DMS153 treated with DMSO at 0.1 percent for 48 hours (cell line): ENCODE measurements around the gene BRMS1L.

ENCODE experiments used
- DNase-seq: peaks from one replicate; lab custom pipeline; 2025; ENCODE audit not compliant: unreplicated experiment; lab: John Stamatoyannopoulos, UW

BRMS1L gene

DNA sequence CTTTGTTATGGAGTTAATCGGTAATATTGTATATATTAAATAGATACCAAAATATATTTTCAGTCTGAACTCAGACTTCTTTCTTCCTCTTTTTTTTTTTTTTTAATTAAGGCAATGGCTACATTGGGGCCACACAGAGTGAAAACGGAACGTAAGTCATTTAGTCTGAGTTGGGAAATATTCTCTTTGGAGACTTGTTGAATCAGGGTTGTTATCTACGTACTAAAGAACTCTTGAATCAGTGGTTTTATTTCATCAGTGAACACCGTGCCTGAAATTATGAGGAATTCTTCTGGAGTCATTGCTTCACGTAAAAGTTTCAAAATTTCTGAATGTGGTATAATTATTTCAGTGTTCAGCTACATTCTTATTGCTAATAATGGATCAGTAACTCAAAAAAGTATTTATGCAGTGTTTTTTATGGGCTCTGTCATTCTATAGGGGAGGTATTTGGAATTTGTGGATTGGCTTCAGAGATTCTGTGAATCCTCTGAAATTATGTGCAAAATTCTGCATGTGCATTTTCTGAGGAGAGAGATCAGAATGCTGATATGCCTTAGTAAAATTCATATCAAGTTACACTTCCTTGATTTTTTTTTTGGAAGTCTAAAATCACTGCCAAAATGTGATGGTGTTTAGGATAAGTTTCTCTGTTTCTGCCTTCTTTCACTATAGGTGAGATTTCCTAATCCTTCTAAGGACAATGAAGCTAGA lies 39.6 kb downstream of the BRMS1L start:
- DNase-seq: no peak

DNA sequence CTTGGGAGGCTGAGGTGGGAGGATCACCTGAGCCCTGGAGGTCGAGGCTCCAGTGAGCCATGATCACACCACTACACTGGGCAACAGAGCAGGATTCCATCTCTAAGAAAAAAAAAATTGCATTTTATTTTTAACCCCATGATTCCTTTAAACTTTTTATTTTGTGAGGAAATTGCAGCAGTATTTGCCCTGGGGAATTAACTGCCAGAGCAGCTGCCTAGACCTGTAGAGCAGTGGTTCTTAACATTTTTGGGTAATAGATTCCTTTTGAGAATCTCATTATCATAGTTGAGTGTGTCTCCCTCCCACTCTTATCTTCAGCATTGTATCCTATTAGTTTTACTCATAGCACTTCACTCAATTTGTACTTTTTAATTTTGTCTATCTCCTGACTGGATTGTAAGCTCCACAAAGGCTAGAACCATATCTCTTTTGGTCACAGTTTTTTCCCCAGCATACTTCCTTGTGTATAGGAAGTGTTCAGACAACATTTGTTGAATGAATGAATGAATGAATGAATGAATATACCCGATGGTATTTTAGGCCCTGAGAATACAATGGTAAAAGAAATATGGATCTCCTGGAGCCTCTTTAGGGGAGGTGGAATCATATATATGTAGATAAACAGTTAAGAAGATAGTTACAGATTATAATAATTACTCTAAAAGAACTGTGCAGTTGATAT lies 40.6 kb downstream of the BRMS1L start:
- DNase-seq: no peak

DNA sequence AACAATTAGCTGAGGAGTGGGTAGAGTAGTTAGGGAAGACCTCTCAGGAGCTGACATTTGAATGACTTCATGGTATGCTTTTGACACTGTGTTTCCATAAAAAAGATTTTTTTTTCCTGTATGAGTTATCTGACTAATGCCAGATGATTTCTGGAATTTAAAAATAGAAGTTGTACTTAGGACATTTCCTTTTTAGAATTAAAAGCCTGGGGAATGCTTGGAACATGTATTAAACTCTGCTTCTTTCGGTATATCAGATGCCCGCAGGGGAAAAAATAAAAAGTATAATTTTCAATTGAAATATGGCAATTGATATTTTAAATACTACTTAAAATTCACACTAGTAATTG lies 41.1 kb downstream of the BRMS1L start:
- DNase-seq: no peak

DNA sequence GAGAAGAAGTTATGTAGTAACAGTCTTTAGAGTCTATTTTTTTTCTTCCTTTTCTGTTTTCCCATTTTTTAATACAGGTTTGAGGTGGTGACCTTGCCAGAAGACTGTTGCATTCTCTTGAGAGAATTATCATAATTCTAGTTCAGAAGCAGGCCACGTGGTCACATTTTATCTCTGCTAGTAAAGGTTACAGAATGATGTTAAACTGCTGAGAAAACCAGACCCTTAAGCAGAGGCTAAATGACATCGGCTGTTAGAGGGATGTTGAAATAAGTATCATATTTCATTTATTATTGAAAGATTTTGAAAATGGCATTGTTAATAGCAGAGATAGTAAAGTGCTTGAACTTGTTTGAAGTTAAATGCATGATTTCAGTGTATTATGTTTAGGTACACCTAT lies 49.2 kb downstream of the BRMS1L start:
- DNase-seq: no peak

DNA sequence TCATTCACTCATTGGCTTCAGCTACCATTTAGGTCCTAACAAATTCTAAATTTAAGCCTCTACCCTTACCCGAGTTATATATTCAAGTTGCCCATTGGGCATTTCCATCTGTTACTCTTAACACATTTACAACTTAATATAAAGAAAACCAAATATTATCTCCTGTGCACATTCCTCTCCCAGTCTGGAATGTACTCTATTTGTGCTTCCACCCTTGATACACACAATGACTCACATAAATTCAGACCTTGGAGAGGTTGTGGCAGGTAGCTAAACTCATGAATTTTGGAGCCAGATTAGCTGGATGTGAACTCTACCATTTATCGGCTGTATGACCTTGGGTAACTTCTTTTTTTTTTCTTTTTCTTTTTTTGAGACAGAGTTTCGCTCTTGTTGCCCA lies 51.1 kb downstream of the BRMS1L start:
- DNase-seq: no peak

DNA sequence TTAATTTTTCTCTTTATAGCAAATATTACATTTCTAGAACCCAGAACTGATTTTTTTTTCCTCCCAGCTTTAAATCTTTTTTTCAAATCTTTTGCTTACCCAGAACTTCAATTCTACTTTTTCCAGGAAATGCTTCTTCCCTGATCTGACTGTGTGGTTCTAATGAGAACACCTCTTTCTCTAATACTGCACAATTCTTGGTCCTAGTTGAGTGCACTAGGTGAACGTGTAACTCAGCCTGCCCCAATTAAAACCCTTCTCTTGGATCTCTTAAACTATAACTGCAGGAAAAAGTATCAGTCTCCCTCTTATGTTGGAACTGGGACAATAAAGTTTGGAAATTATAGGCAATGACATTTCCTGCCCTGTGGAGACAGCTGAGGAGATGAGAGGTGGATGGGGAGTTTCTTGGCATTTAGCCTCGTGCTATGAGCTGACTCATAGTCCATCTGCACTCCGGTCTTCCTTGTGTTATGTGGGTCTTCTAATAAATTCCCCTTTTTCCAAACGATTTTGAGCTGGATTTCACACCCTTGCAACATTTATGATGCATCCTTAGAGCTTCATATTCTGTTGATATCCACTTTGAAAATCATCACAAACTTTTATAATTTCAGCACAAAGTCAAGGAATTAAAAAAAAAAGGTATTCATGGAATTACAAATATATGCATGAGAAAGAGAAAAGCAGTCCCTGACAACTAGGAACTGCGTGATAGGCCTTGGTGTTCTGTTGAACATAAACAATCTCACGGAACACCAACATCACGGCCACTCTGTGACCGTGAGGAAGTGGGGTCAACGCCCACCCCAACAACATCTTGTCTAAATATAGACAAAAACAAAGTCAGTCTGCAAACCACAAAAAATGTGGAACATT lies 52.4 kb downstream of the BRMS1L start:
- no peak for DNase-seq

DNA sequence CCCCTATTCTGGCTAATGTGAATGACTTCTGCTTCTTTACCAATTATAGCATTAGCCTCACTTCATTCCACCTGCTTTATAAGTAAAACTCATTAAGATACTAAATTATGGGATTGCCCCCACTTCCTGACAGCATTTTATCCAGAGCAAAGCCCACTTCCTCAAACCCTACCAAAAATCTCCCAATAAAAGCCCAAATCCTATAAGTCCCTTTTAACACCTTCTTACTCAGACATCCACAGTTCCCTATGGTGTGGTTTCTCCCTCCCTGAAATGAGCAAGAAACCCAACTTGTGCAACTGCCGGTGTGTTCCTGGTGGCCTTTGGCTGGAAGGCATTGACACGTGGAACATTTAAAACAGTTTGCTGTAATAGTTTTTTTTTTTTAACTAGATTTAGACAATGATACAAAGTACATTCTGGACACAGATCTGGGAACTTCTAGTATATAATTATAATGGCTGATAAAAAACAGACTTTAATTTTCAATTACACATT lies 53.1 kb downstream of the BRMS1L start:
- no peak for DNase-seq

DNA sequence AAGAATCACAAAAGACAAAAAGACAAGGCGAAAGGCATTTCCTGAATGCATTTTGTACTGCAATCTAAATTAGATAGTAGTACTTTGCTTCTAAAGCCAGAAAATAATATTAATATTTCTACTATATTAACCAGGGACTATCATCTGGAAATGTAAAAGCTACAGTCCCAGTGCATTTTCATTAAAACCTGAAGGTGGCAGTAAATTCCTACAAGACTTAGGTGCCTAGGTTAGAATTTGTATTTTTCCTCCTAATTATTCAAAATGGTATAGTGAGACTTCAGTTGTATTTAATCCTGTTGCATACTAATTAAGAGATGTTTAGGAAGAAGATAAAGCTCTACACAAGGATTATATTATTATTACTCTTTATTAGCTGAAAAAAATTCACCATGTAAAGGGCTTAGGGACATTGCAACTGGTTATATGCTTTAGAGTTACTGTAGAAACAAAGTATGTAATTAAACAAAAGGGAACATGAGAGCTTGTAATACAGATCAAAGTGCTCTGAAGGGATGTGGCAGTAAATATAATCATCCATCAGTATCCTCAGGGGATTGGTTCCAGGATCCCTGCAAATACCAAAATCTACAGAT lies 53.6 kb downstream of the BRMS1L start:
- DNase-seq: peak; percentile 30

DNA sequence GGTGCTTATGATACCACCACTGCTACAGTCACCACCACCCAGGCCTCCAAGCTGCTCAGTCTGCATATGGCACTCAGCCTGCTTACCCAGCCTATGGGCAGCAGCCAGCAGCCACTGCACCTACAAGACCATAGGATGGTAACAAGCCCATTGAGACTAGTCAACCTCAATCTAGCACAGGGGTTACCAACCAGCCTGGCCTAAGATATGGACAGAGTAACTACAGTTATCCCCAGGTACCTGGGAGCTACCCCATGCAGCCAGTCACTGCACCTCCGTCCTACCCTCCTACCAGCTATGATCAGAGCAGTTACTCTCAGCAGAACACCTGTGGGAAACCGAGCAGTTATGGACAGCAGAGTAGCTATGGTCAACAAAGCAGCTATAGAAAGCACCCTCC lies 55.1 kb downstream of the BRMS1L start:
- no peak for DNase-seq

DNA sequence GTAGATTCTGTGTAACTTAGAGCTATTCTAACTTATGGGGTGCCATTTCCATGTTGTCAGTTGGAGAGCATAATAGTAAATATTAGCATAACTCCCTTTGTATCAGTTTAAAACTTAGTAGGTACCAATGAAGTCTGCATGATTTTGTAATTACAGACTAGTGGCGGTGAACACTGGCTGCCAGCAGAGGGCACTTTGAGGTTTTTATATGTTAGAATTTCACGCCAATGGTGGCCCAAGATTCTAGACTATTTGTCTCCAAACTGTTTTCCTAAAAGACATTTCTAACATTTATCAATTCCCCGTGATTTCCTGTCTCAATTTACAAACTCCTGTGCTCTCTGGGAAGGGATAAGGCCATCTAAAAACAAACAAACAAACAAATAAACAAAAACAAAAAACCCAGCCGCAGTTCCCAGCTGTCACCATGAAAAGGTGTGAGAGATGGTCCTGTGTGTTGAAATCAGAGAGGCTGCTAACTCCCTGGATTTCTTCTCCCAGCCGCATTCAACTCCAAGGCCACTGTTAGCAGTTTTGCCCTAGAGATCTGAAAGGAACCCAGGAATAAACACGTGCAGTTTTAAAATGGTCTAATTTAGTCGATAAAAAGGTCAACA lies 57.6 kb downstream of the BRMS1L start:
- no peak for DNase-seq

DNA sequence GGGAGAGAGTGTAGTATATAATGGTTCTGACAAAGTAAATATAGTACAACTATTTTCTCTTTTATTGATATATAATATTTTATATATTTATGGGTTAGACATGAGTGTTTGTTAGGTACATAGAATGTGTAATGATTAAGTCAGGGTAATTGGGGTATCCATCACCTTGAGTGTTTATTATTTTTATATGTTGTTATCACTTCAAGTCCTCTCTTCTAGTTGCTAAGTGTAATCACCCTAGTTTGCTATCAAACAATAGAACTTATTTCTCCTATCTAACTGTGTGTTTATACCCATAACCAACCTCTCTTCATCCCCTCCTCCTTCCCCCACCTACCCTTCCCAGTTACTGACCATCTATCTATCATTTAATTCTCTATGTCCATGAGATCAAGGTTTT lies 64.2 kb downstream of the BRMS1L start:
- DNase-seq: no peak

DNA sequence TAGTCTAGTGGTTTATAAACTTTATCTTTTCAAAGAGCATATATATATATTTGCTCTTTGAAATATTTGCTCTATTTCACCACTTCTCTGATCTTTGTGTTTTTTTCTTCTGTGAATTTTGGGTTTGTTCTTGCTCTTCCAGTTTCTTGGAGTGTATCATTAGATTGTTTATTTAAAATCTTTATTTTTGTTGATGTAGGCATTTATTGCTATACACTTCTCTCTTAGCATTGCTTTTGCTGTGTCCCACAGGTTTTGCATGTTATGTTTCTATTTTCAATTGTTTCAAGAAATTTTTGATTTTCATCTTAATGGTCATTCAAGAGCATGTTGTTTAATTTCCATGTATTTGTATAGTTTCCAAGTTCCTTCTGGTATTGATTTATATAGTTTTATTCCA lies 69.1 kb downstream of the BRMS1L start:
- no peak for DNase-seq

DNA sequence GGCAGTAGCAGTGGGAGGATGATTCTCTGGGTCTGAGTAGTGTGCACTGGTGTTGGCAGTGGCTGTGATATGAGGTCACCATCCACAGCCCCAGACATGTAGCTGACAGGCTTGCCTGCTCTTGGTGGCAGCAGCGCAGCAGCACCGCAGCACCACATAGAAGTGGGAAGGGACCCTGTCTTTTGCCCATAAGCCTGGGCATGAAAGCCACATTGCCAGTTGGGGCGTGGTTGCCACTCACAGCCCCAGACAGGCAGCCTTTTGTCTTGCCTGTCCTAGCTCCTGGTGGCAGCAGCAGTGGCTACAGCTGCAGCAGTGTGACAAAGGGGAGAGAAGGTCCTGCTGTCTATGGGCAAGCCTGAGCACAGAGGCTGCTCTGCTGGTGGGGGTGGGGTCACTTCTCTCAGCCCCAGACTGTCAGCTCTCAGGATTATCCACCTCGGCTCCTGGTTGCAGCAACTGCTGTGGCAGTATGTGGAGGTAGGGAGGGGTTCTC lies 71.5 kb downstream of the BRMS1L start:
- peak; percentile 9 for DNase-seq

DNA sequence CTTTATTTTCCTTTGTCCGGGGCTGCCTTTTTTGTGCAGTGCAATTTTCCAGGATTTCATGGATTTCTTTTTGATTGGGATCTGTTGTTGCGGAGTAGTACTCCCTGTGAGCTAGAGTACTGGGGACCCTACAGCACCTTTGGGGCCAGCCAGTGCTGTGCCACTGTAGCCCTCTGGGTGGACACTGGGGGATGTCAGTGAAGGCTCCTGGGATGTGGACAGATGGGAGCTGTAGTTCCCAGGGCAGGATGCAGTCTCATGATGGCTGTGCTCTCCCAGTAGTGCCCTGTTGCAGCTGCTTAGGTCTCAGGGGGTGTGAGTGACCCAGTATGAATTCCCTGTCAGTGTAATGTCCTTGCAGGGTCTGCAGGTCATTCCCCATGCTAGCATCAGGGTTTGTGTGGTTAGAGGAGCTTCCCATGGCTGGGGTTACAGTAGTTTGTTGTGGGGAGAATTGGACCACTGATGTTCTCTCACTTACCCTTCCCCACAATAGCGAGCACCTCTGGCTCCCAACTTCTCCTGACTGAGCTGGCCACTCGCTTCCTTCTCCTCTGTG lies 72.2 kb downstream of the BRMS1L start:
- DNase-seq: no peak

DNA sequence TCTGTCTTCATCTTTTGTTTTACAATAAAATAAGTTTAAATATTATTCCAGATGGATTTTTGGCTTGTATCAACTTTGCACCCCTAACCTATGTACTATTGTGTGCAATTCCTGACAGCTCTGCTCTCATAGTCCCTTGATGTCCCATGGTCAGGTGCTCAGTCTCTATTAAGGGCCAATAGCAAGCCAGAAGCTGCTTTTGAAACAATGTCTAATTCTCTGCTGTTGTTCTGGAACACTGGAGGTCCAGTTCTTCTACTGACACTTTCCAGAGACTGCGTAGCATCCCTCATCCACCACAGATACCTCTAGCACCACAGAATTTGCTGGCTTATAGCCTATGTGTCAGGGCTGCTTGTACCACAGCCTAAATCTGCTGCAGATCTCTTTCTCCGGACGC lies 74.6 kb downstream of the BRMS1L start:
- no peak for DNase-seq

DNA sequence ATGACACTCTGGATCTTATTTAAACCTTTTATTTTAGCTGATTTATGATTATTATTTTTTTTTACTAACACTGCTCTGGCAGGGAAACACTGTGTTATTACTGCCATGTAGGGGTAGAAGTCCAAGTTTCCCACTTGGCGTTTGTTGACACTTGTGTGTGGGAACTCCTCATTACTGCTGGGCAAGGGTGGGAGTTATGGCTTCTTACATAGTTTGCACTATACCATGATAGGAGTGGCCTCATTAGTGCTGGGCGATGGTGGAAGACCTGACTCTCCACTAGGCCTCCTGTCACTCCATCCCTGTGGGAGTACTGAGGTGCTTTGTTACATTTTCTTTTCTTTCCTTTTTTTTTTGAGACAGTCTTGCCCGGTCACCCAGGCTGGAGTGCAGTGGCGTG lies 83.5 kb downstream of the BRMS1L start:
- no peak for DNase-seq

DNA sequence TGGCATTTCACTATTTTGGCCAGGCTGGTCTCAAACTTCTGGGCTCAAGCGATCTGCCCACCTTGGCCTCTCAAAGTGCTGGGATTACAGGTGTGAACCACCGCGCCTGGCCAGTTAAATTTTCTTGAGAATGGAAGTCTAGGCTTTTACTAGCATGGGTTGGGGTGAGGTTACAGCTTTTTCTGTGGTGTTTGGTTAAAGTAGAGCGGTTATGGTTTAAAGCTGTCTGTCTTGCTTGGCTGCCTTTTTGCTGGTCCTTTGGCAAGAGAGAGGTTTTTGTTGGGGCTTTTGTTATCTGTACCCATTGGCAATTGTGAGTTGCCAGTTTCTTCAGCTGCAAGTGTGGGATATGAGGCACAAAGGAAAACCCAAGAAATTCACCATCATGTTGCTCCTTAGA lies 84.1 kb downstream of the BRMS1L start:
- no peak for DNase-seq

DNA sequence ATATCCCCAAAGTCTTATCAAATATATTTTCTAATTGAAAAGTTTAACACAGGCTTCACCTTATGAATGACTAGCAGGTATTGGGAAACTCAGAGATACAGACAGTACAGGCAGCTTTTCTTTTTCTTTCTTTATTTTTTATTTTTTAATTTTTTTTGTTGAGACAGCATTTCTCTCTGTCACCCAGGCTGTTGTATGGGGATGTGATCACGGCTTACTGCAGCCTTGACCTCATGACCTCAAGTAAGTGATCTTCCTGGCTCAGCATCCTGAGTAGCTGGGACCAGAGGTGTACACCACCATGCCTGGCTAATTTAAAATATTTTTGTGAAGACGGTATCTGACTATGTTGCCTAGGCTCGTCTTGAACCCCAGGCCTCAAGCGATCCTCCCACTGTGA lies 85.0 kb downstream of the BRMS1L start:
- DNase-seq: no peak

DNA sequence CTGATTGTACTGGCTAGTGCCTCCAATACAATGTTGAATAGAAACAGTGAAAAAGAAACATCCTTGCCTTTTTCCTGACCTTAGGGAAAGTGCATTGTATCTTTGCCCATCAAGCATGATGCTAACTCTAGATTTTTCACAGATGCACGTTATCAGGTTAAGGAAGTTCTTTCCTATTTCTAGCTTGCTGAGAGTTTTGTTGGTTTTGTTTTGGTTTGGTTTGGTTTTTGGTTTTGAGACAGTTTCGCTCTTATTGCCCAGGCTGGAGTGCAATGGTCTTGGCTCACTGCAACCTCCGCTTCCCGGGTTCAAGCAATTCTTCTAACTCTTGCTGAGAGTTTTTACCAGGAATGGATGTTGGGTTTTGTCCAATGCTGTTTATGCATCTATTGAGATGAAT lies 89.0 kb downstream of the BRMS1L start:
- no peak for DNase-seq

DNA sequence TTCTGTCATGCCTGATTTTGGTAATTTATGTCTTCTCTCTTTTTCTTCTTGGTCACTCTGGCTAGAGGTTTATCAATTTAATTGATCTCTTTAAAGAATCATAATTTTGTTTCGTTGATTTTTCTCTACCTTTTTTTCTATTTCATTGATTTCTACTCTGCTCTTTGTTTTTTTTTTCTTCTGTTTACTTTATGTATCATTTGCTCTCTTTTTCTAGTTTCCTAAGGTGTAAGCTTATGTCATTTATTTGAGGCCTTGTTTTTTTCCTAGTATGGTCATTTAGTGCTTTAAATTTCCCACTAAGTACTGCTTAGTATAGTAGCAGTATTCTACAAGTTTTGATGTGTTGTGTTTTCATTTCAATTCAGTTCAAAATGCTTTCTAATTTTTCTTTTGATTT lies 89.6 kb downstream of the BRMS1L start:
- no peak for DNase-seq
